ENCODE results near the gene ZNF407.

The ZNF407 gene

GRCh38 chr18:75105551-75106254 is 508.0 kb downstream of the ZNF407 start:
- DNase-seq (ENCODE audit: low read depth), result no peak

DNA sequence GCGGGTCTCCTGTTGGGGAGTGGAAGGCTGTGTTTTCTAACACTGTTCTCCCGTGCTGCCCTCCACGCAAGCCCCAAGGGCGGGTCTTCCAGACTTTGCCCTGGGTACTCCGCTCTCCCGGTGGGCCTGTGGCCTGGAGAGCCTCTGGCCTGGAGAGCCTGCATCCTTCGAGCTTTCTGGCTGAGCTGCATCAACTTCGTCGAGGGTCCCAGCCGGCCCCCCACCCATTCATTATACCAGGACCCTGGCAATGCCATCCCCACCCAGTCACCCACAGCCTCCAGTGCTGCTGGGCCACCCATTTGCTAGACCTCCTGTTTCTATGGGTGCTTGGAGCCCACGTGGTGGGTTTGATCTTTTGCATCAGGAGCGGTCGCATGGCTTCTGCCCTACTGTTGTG is 509.1 kb downstream of the ZNF407 start:
- DNase-seq (ENCODE audit: low read depth), result no peak

DNA sequence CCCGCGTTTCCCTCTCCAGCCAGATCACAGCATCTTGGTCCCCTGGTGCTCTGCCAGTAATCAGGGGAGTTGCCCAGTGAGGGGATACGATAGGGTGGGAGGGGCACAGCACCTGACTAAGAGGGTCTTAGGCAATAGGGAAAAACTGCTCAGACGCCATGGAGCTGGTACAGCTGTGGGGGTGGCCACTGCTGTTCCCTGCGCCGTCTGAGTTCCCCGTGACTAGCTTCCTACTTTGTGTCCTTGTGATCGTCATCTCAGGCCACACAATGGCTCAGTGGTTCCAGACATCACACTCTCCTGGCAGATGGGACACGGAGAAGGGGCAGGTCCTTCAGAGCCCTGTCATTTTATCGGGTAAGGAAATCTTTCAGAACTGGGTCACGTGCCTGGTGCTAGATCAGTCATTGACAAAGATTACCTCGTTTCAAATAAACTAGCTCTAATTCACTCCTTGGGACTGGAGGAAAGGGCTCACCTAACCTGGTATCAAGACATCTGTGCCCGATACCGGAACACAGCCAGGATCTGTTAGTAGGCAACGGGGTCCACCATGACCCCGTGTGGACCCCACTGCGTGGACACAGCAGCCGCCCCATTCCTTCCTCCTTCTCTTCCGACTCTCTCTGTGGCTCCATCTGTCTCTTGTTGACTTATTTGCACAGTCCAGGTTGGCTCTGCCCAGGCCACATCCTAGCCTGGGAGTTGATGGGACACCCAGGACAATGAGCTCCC is 509.7 kb downstream of the ZNF407 start:
- DNase-seq (ENCODE audit: low read depth), result no peak

DNA sequence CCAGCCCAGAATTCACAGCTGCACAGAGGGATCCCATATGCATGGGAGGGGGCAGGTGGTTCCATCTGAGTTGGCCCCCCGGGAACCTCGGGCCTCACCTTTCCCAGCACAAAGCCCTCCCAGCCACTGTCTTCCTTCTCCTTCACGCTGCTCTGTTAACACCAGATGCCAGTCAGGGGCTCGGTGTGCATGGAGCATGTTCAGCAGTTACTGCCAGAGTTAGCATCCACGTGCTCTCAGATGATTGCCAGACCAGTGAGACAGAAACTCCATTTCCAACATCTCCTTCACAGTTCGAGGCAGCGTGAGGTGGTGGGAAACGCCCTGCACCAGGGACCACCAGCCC is 510.2 kb downstream of the ZNF407 start:
- no peak for DNase-seq (ENCODE audit: low read depth)

GRCh38 chr18:75108579-75109318 is 511.1 kb downstream of the ZNF407 start:
- no peak for DNase-seq (ENCODE audit: low read depth)

DNA sequence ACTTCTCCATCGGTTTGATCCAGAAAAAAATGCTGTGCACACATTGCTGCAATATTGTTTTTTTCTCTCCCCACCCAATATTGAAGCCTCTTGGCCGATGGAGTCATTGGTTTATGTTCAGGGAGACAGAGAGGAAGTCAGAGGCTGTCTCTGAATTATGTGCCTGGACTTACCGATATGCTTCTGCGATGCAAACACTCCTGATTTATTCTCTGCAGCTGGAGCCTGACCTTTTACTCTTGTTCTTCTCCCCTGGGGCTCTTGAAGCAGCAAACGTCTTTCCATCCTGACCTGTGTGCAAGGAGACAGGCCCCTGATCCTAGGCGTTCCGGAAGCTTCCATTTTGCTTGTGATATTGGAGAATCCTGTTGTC is 511.6 kb downstream of the ZNF407 start:
- no peak for DNase-seq (ENCODE audit: low read depth)

GRCh38 chr18:75109819-75110218 is 512.1 kb downstream of the ZNF407 start:
- DNase-seq (ENCODE audit: low read depth), result no peak

- no peak for DNase-seq (ENCODE audit: low read depth)
These were observed 512.6 kb downstream of the ZNF407 start for GRCh38 chr18:75110311-75110710.

DNA sequence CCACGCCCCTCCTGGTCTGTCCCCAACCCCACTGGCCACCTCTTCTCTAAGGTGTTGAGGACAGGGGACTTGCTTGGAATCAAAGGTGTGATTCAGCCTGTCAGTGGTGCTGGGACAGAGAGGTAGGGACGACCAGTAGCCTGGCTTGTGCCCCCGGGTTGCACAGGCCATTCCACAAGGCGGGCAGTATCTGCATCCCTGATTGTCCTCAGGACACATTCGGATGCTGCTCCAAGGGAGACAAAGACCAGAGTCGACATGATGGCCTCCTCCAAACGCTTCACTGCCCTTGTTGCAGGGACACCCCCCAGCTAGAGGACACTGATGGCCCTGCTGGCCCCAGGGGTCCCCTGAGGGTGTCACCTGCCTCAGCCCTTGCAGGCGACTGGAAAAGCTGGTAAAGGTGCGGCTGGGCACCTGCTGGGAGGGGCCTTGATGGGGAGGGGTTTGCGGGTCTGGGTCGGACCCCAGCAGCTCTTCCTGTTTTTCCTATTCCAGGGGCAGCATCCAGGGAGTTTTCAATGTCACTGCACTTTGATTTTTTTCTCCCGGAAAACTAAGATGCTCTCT is 513.3 kb downstream of the ZNF407 start:
- no peak for DNase-seq (ENCODE audit: low read depth)

- DNase-seq (ENCODE audit: low read depth), result no peak
These were observed 514.1 kb downstream of the ZNF407 start for GRCh38 chr18:75111760-75112159.

DNA sequence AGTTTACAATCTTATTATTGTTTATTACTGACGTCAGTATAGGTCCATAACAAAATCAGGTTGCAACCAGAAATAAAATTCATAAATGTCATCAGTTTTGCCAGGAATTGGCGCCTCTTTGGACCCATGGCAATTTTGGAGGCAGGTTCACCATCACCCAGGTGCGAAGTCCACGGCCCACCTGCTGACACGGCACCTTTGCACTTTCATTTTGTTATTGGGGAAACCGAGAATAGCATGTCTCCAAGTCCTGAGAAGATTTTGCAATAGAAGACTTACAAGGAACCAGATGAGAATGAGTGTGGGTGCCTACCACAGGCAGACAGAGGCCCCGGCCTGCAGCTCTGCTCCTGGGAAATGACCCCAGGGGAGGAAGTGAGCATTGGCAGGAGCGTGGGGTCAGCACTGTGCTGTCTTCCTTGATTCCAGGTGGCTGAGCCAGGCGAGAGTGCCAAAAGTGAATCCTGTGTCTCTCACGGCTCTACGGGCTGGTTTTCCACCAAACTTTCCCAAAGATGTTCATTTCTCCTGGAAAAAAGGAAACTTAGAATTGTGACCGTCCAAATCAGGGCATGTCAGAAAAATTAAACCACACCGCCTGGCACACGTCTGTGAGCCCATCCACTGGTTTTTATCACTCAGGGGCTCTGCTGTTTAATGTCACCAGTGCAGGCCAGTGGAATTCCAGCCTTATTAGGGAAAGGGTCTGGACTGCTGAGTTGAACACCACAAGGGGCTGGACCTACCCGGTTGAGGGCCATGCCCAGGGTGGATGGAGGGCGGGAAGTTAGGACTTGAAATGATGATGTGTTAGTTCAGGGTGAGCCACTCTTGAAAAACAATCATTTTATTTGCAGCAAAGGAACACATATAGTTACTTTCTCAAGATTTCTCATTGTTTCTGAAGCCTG is 514.8 kb downstream of the ZNF407 start:
- DNase-seq (ENCODE audit: low read depth), result no peak

- DNase-seq (ENCODE audit: low read depth), result no peak
These were observed 515.8 kb downstream of the ZNF407 start for GRCh38 chr18:75113455-75113854.

DNA sequence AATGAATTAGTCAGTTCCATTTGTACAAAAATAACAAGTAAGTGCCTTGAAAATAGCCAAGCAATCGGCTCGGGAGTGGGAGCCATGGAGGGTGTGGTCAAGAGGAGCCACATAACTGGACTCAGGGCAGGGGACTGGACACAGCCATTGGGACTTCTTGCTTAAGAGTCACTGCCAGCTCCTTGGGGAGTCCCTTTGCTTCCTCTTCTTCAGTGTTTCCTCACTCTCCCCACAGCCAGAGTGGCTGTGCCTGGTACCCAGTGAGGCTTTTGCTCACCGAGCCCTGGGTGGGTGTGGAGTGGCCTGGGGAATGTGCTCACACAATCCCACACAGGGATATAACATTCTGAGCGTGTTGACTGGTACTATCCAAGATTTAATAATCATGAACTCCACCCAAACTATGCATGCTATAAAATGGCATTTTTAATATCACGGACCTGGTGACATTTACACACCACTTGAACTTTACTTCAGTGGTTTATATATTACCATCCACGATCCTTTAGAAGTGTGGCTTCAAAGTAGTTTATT is 516.6 kb downstream of the ZNF407 start:
- no peak for DNase-seq (ENCODE audit: low read depth)
